A673 (cell line): ENCODE data around the gene CMTM2. TPM values are rescaled to one million over a fixed set of nuclear protein-coding genes. Genes with fewer than 3 reads are reported as not detected.

ENCODE experiments used
- BruUV-seq: library from RNA; stranded (reverse); fragments of 400-500 nt; replicated peaks from 2 replicates; lab custom pipeline; 2021; lab: Mats Ljungman, UMichigan
- CTCF ChIA-PET: fragments of 300-600 bp; sonication (Branson Sonifier 250); formaldehyde crosslinking; loops from one replicate; lab custom pipeline; 2022; ENCODE audit warnings: antibody characterized with exemption; lab: Charles Lee
- POLR2A ChIA-PET: fragments of 300-600 bp; sonication (Branson Sonifier 250); formaldehyde crosslinking; loops from one replicate; lab custom pipeline; 2022; ENCODE audit warnings: antibody characterized with exemption; ENCODE audit not compliant: low non-redundant PET; lab: Charles Lee
- DNase-seq: peaks from one replicate; pipeline ENCODE4 v3.0.0-alpha.2; 2015; ENCODE audit warnings: low spot score
- H3K27ac ChIP-seq: fragments of 200-600 bp; sonication (generic); 2 replicates; pipeline ENCODE4 v1.5.1; 2016; ENCODE audit warnings: mixed run types, low read depth, mild to moderate bottlenecking, mixed read lengths, antibody characterized with exemption, low read length; ENCODE audit not compliant: poor library complexity, severe bottlenecking
- H3K27me3 ChIP-seq: fragments of 200-600 bp; sonication (generic); replicated peaks from 2 replicates; pipeline ENCODE4 v1.6.1; 2017; ENCODE audit warnings: mixed run types, low read depth, mild to moderate bottlenecking, mixed read lengths, antibody characterized with exemption, low read length; ENCODE audit not compliant: insufficient read depth, poor library complexity
- H3K36me3 ChIP-seq: fragments of 200-600 bp; sonication (generic); 2 replicates; pipeline ENCODE4 v1.6.1; 2016; ENCODE audit warnings: mixed run types, mild to moderate bottlenecking, mixed read lengths, antibody characterized with exemption, low read length; ENCODE audit not compliant: insufficient read depth, poor library complexity, severe bottlenecking
- H3K4me1 ChIP-seq: fragments of 200-600 bp; sonication (generic); 2 replicates; pipeline ENCODE4 v1.6.1; 2017; ENCODE audit warnings: mixed run types, mild to moderate bottlenecking, mixed read lengths, antibody characterized with exemption, low read length; ENCODE audit not compliant: insufficient read depth, poor library complexity, severe bottlenecking
- H3K4me3 ChIP-seq: fragments of 200-600 bp; sonication (generic); 2 replicates; pipeline ENCODE4 v1.5.1; 2016; ENCODE audit warnings: low read depth, mixed run types, mild to moderate bottlenecking, mixed read lengths, low read length; ENCODE audit not compliant: poor library complexity, severe bottlenecking
- H3K9me3 ChIP-seq: fragments of 200-600 bp; sonication (generic); 2 replicates; pipeline ENCODE4 v1.6.1; 2016; ENCODE audit warnings: mixed run types, low read depth, mild to moderate bottlenecking, mixed read lengths, antibody characterized with exemption, low read length; ENCODE audit not compliant: poor library complexity, severe bottlenecking
- CTCF ChIP-seq: fragments of 300-800, 200-600 bp; sonication (generic); conservative IDR thresholded peaks from 2 replicates; pipeline ENCODE4 v1.5.1; 2017; ENCODE audit warnings: low read depth, mild to moderate bottlenecking, antibody characterized with exemption, low read length, moderate library complexity, mixed read lengths
- EZH2 ChIP-seq: fragments of 200-600 bp; sonication (generic); IDR thresholded peaks from 2 replicates; pipeline ENCODE4 v1.6.1; 2017; ENCODE audit warnings: borderline replicate concordance, low read depth, mild to moderate bottlenecking, mixed read lengths, antibody characterized with exemption, low read length; ENCODE audit not compliant: poor library complexity, severe bottlenecking
- intact Hi-C: fragments of 100-400 bp; cut with micrococcal nuclease; formaldehyde crosslinking; loops from one replicate; pipeline ENCODE4 v1.10.0; 2022; ENCODE audit not compliant: unreplicated experiment
- total RNA-seq: library from RNA; stranded (reverse); gene quantifications from 2 replicates; pipeline ENCODE4 v1.2.3, GENCODE V29; 2021

The CMTM2 gene
- total RNA-seq, 1 experiment from 2014 or later = not detected

- CTCF ChIA-PET = no interaction called here
- Histone ChIP-seq H3K4me1 (peaks cover 17% of the 10 kb centered on the region), H3K4me3 (no peak overlapping the region), H3K27ac (peak overlapping the region; percentile 39), H3K36me3 (peaks cover 4% of the 10 kb centered on the region), H3K9me3 (no peaks in the 10 kb centered on the region), H3K27me3 (no peaks in the 10 kb centered on the region)
- no peak for TF ChIP-seq CTCF
- TF ChIP-seq EZH2 = no peak
- POLR2A ChIA-PET = no interaction called here
- no TSS peak for BruUV-seq
- no peak for DNase-seq
- intact Hi-C loops = no loop called here
These were observed 39.5 kb downstream of the CMTM2 start for GRCh38 chr16:66618588-66619375.

GRCh38 chr16:66619534-66620428, 40.5 kb downstream of the CMTM2 start:
- no peaks in the 10 kb centered on the region for H3K27me3 ChIP-seq
- H3K9me3 ChIP-seq = no peaks in the 10 kb centered on the region
- ChIA-PET CTCF (no interaction called here), POLR2A (no interaction called here)
- intact Hi-C loops = no loop called here
- H3K36me3 ChIP-seq = no peaks in the 10 kb centered on the region
- peaks cover 17% of the 10 kb centered on the region for H3K4me1 ChIP-seq
- H3K27ac ChIP-seq = peak overlapping the region; percentile 39
- no peak overlapping the region for H3K4me3 ChIP-seq
- peak; percentile 60 for DNase-seq
- no TSS peak for BruUV-seq
- TF ChIP-seq CTCF (no peak), EZH2 (no peak)

GRCh38 chr16:66620429-66620795, 41.1 kb downstream of the CMTM2 start:
- CTCF ChIA-PET = no interaction called here
- POLR2A ChIA-PET = no interaction called here

More at GRCh38 chr16:66620429-66620795, 41.1 kb downstream of the CMTM2 start:
- TF ChIP-seq EZH2 (no peak), CTCF (no peak)
- Histone ChIP-seq H3K9me3 (no peaks in the 10 kb centered on the region), H3K27ac (peak overlapping the region; percentile 34), H3K27me3 (no peaks in the 10 kb centered on the region), H3K36me3 (no peaks in the 10 kb centered on the region), H3K4me1 (peaks cover 17% of the 10 kb centered on the region), H3K4me3 (no peak overlapping the region)
- DNase-seq = no peak
- intact Hi-C loops = no loop called here
- BruUV-seq = no TSS peak
